ENCODE results near the gene CPED1. TPM values are rescaled to one million over a fixed set of nuclear protein-coding genes. Genes with fewer than 3 reads are reported as not detected.

Gene CPED1
- polyA plus RNA-seq (2013, experiment 1 of 2) = 0.01 TPM
- polyA plus RNA-seq (2013, experiment 2 of 2) = not detected

DNA sequence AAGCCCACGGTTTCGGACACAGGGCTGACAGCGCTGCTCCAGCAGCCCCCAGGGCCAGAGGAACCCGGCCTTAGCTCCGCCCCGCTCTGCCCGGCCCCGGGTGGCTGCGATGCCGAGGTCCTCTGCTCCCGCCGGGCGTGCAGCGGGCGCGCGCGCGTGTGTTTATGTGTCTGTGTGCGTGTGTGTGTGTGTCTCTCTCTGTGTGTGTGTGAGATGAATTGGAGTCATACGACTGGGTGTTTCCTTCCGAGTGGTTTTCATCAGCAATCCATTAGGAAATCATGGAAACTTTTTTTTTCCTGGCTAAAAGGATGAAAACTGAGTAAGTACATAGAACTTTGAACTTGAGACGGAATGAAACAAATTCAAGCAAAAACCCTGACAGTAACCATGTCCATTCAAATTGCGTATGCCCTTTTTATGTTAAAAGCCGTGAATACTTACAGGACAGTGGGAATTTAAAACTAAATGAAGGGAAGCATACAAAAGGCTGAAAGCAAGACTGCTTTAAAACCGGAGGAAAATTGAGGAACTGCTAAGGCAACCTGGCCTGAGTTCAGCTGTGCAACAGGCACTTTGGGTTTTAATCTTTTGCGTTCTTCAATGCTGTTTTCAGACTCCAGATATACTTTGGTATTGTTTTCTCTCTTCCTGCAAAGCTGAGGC lies at the start of gene CPED1:
CPED1 (plus strand) TSS at position 121 of the 666 bp plus-strand sequence. CDS start 911 bp downstream, outside the sequence.
- peak within 1 kb of the TSS; percentile 84 for H2AFZ ChIP-seq (ENCODE audit: low read length)
- no peak within 1 kb of the TSS for H3K14ac ChIP-seq (ENCODE audit: low read length)
- peak; percentile 37 for DNase-seq (ENCODE audit: low spot score)
- no peak within 1 kb of the TSS for H2AK5ac ChIP-seq (ENCODE audit: low read depth, low read length)
- H3K4ac ChIP-seq (ENCODE audit: low read length) = no peak within 1 kb of the TSS
- H3K4me1 ChIP-seq (ENCODE audit: control insufficient read depth in 2 of 2, insufficient read depth in 1 of 2, low read depth in 1 of 2, low read length in 2 of 2) = peaks cover 0 to 6% of the 10 kb centered on the region in 2 donors
- H3K9me3 ChIP-seq (replicated peaks in 1 of 2; ENCODE audit: control insufficient read depth in 2 of 2, insufficient read depth in 1 of 2, low read depth in 1 of 2, low read length in 2 of 2) = no peaks in the 10 kb centered on the region
- H3K4me3 ChIP-seq (ENCODE audit: low read length in 2 of 2) = peak within 1 kb of the TSS in 1 of 2 donors; percentile 37
- H3K27me3 ChIP-seq (ENCODE audit: control insufficient read depth in 3 of 3, insufficient read depth in 3 of 3, low read depth in 1 of 3, low read length in 3 of 3) = peaks cover 0 to 19% (median 3%) of the 10 kb centered on the region in 3 experiments
- no peak within 1 kb of the TSS for H3K18ac ChIP-seq (ENCODE audit: low read length)
- no peak within 1 kb of the TSS for H2BK15ac ChIP-seq (ENCODE audit: low read length)
- H4K91ac ChIP-seq (ENCODE audit: low read depth, low read length, poor library complexity) = no peak within 1 kb of the TSS
- H3K27ac ChIP-seq (replicated peaks; ENCODE audit: low read length) = no peak within 1 kb of the TSS
- WGBS, 2 donors (ENCODE audit: extremely low coverage in 2 of 2, insufficient read length in 2 of 2, insufficient replicate concordance in 1 of 2) = no CpG with 5 or more reads among the region's 27 CpGs
- H4K8ac ChIP-seq (ENCODE audit: low read depth, low read length) = no peak within 1 kb of the TSS
- H3K36me3 ChIP-seq (replicated peaks in 1 of 2; ENCODE audit: control insufficient read depth in 2 of 2, insufficient read depth in 2 of 2, low read length in 2 of 2) = no peaks in the 10 kb centered on the region
- no peak within 1 kb of the TSS for H3K9ac ChIP-seq (ENCODE audit: low read depth, low read length, poor library complexity)
- H3K23ac ChIP-seq (ENCODE audit: low read depth, low read length, poor library complexity) = no peak within 1 kb of the TSS
- H3K4me2 ChIP-seq (ENCODE audit: insufficient read depth, low read length, poor library complexity, severe bottlenecking) = peak within 1 kb of the TSS; percentile 54
- no peak within 1 kb of the TSS for H2BK120ac ChIP-seq (ENCODE audit: low read depth, low read length)
- H2BK12ac ChIP-seq (ENCODE audit: low read length) = no peak within 1 kb of the TSS
- H3K79me1 ChIP-seq (ENCODE audit: low read depth, low read length) = no peaks in the 10 kb centered on the region
- no peak within 1 kb of the TSS for H2BK5ac ChIP-seq (ENCODE audit: low read length)

DNA sequence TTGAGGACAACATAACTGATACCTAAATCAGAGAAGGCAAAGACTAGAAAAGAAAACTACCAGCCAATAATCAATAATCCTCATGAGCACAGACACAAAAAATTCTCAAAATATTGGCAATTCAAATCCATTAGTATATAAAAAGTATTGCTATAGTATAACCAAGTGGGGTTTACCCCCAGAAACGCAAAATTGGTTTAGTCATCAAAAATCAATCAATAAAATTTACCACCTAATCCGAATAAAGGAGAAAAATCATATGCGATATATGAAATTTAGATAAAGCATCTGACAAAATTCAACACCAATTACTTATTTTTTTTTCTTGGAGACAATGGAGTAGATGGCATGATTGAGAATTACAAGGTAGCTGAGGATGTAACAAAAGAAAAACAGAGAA lies 49.2 kb upstream of the CPED1 start:
- H3K23ac ChIP-seq (ENCODE audit: low read depth, low read length, poor library complexity) = no peak overlapping the region
- no peak overlapping the region for H3K14ac ChIP-seq (ENCODE audit: low read length)
- H3K79me1 ChIP-seq (ENCODE audit: low read depth, low read length) = no peaks in the 10 kb centered on the region
- H3K27ac ChIP-seq (replicated peaks; ENCODE audit: low read length) = no peak overlapping the region
- no peak overlapping the region for H2BK15ac ChIP-seq (ENCODE audit: low read length)
- H3K4ac ChIP-seq (ENCODE audit: low read length) = no peak overlapping the region
- no peak overlapping the region for H2BK120ac ChIP-seq (ENCODE audit: low read depth, low read length)
- H3K4me1 ChIP-seq (ENCODE audit: control insufficient read depth in 2 of 2, insufficient read depth in 1 of 2, low read depth in 1 of 2, low read length in 2 of 2) = no peaks in the 10 kb centered on the region
- H2AFZ ChIP-seq (ENCODE audit: low read length) = no peak overlapping the region
- no peak overlapping the region for H2BK12ac ChIP-seq (ENCODE audit: low read length)
- no peak overlapping the region for H3K4me2 ChIP-seq (ENCODE audit: insufficient read depth, low read length, poor library complexity, severe bottlenecking)
- WGBS, 2 donors (ENCODE audit: extremely low coverage in 2 of 2, insufficient read length in 2 of 2, insufficient replicate concordance in 1 of 2) = no CpG with 5 or more reads among the region's 3 CpGs
- H3K9ac ChIP-seq (ENCODE audit: low read depth, low read length, poor library complexity) = no peak overlapping the region
- H3K18ac ChIP-seq (ENCODE audit: low read length) = no peak overlapping the region
- H2AK5ac ChIP-seq (ENCODE audit: low read depth, low read length) = no peak overlapping the region
- H3K36me3 ChIP-seq (replicated peaks in 1 of 2; ENCODE audit: control insufficient read depth in 2 of 2, insufficient read depth in 2 of 2, low read length in 2 of 2) = no peaks in the 10 kb centered on the region
- DNase-seq (ENCODE audit: low spot score) = no peak
- no peak overlapping the region for H3K4me3 ChIP-seq (ENCODE audit: low read length in 2 of 2)
- no peak overlapping the region for H4K91ac ChIP-seq (ENCODE audit: low read depth, low read length, poor library complexity)
- no peaks in the 10 kb centered on the region for H3K9me3 ChIP-seq (replicated peaks in 1 of 2; ENCODE audit: control insufficient read depth in 2 of 2, insufficient read depth in 1 of 2, low read depth in 1 of 2, low read length in 2 of 2)
- no peaks in the 10 kb centered on the region for H3K27me3 ChIP-seq (ENCODE audit: control insufficient read depth in 3 of 3, insufficient read depth in 3 of 3, low read depth in 1 of 3, low read length in 3 of 3)
- H4K8ac ChIP-seq (ENCODE audit: low read depth, low read length) = no peak overlapping the region
- no peak overlapping the region for H2BK5ac ChIP-seq (ENCODE audit: low read length)

DNA sequence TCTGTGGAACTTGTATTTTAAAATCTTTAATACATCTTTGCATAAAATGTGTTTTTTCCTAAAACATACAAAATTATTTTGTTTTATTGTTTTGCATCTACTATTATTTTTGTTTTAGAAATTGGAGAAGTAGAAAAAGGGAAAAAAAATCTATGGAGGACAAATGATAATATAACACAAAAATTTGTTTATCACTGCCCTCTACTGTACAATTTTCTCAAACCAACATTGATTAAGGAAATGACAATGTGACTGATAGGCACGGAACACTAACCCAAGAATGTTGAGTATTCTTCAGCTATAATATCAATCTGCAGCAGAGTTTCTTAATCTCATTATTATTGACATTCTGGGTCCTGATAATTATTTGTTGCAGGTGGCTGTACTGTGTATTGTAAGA lies 47.4 kb upstream of the CPED1 start:
- Histone ChIP-seq H3K18ac (ENCODE audit: low read length) (no peak overlapping the region), H2BK15ac (ENCODE audit: low read length) (no peak overlapping the region), H3K36me3 (replicated peaks in 1 of 2; ENCODE audit: control insufficient read depth in 2 of 2, insufficient read depth in 2 of 2, low read length in 2 of 2) (no peaks in the 10 kb centered on the region), H3K4me2 (ENCODE audit: insufficient read depth, low read length, poor library complexity, severe bottlenecking) (no peak overlapping the region), H3K9ac (ENCODE audit: low read depth, low read length, poor library complexity) (no peak overlapping the region), H2BK5ac (ENCODE audit: low read length) (no peak overlapping the region), H3K27ac (replicated peaks; ENCODE audit: low read length) (no peak overlapping the region), H3K4ac (ENCODE audit: low read length) (no peak overlapping the region), H2BK120ac (ENCODE audit: low read depth, low read length) (no peak overlapping the region), H3K14ac (ENCODE audit: low read length) (no peak overlapping the region), H3K4me3 (ENCODE audit: low read length in 2 of 2) (no peak overlapping the region), H3K4me1 (ENCODE audit: control insufficient read depth in 2 of 2, insufficient read depth in 1 of 2, low read depth in 1 of 2, low read length in 2 of 2) (no peaks in the 10 kb centered on the region), H2AK5ac (ENCODE audit: low read depth, low read length) (no peak overlapping the region), H4K8ac (ENCODE audit: low read depth, low read length) (no peak overlapping the region), H4K91ac (ENCODE audit: low read depth, low read length, poor library complexity) (no peak overlapping the region), H3K23ac (ENCODE audit: low read depth, low read length, poor library complexity) (no peak overlapping the region), H3K27me3 (ENCODE audit: control insufficient read depth in 3 of 3, insufficient read depth in 3 of 3, low read depth in 1 of 3, low read length in 3 of 3) (no peaks in the 10 kb centered on the region), H3K79me1 (ENCODE audit: low read depth, low read length) (no peaks in the 10 kb centered on the region), H3K9me3 (replicated peaks in 1 of 2; ENCODE audit: control insufficient read depth in 2 of 2, insufficient read depth in 1 of 2, low read depth in 1 of 2, low read length in 2 of 2) (no peaks in the 10 kb centered on the region), H2AFZ (ENCODE audit: low read length) (no peak overlapping the region), H2BK12ac (ENCODE audit: low read length) (no peak overlapping the region)
- DNase-seq (ENCODE audit: low spot score) = no peak
- WGBS, 2 donors (ENCODE audit: extremely low coverage in 2 of 2, insufficient read length in 2 of 2, insufficient replicate concordance in 1 of 2) = no CpG with 5 or more reads among the region's 1 CpG

DNA sequence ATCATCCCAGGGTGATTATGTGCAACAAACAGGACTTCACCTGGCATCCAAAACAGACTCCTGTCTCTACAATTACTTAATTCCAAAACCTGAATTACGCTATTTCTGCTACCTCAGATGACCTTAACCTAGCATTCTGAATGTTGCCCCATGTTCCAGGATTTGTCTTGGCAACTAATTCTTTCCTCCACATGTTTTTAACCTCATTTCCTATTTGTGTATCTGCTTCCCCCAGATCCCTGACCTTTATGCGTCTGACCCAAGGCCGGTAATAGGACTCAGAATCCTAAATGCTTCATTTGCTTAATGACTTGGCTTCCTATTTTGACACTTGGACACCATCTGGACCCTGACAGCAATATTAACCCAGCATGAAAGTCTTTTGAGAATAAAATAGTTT lies 46.7 kb upstream of the CPED1 start:
- no peaks in the 10 kb centered on the region for H3K36me3 ChIP-seq (replicated peaks in 1 of 2; ENCODE audit: control insufficient read depth in 2 of 2, insufficient read depth in 2 of 2, low read length in 2 of 2)
- H4K8ac ChIP-seq (ENCODE audit: low read depth, low read length) = no peak overlapping the region
- H2BK120ac ChIP-seq (ENCODE audit: low read depth, low read length) = no peak overlapping the region
- H3K9ac ChIP-seq (ENCODE audit: low read depth, low read length, poor library complexity) = no peak overlapping the region
- H3K27me3 ChIP-seq (ENCODE audit: control insufficient read depth in 3 of 3, insufficient read depth in 3 of 3, low read depth in 1 of 3, low read length in 3 of 3) = no peaks in the 10 kb centered on the region
- no peak overlapping the region for H2BK5ac ChIP-seq (ENCODE audit: low read length)
- H3K23ac ChIP-seq (ENCODE audit: low read depth, low read length, poor library complexity) = no peak overlapping the region
- H3K18ac ChIP-seq (ENCODE audit: low read length) = no peak overlapping the region
- no peaks in the 10 kb centered on the region for H3K79me1 ChIP-seq (ENCODE audit: low read depth, low read length)
- no peak overlapping the region for H2BK15ac ChIP-seq (ENCODE audit: low read length)
- no peak overlapping the region for H2AK5ac ChIP-seq (ENCODE audit: low read depth, low read length)
- WGBS, 2 donors (ENCODE audit: extremely low coverage in 2 of 2, insufficient read length in 2 of 2, insufficient replicate concordance in 1 of 2) = no CpG with 5 or more reads among the region's 3 CpGs
- H3K9me3 ChIP-seq (replicated peaks in 1 of 2; ENCODE audit: control insufficient read depth in 2 of 2, insufficient read depth in 1 of 2, low read depth in 1 of 2, low read length in 2 of 2) = no peaks in the 10 kb centered on the region
- H3K4me2 ChIP-seq (ENCODE audit: insufficient read depth, low read length, poor library complexity, severe bottlenecking) = no peak overlapping the region
- no peak overlapping the region for H3K27ac ChIP-seq (replicated peaks; ENCODE audit: low read length)
- H3K4me1 ChIP-seq (ENCODE audit: control insufficient read depth in 2 of 2, insufficient read depth in 1 of 2, low read depth in 1 of 2, low read length in 2 of 2) = no peaks in the 10 kb centered on the region
- no peak overlapping the region for H3K4me3 ChIP-seq (ENCODE audit: low read length in 2 of 2)
- no peak overlapping the region for H2BK12ac ChIP-seq (ENCODE audit: low read length)
- no peak overlapping the region for H3K14ac ChIP-seq (ENCODE audit: low read length)
- no peak overlapping the region for H4K91ac ChIP-seq (ENCODE audit: low read depth, low read length, poor library complexity)
- no peak overlapping the region for H3K4ac ChIP-seq (ENCODE audit: low read length)
- no peak for DNase-seq (ENCODE audit: low spot score)
- H2AFZ ChIP-seq (ENCODE audit: low read length) = no peak overlapping the region
